Fibroblast of lung (primary cell): Measurements from ENCODE around the gene VPS54. TPM values are rescaled to one million over a fixed set of nuclear protein-coding genes. Genes with fewer than 3 reads are reported as not detected.

Source experiments
- DNase-seq, 2 donors: peaks; one replicate each; pipeline versions ENCODE4 v3.0.0 to v3.0.0-alpha.2; 2010; ENCODE audit warnings: low read depth in 2 of 2
- H2AFZ ChIP-seq: 2 replicates; pipeline ENCODE4 v1.5.1; 2012; ENCODE audit warnings: low read length, control low read depth, inconsistent platforms
- H3K27ac ChIP-seq: 2 replicates; pipeline ENCODE4 v1.5.1; 2011; ENCODE audit warnings: low read length, control low read depth; ENCODE audit not compliant: insufficient read depth
- H3K27me3 ChIP-seq: 2 replicates; pipeline ENCODE4 v1.5.1; 2011; ENCODE audit warnings: mild to moderate bottlenecking, low read length; ENCODE audit not compliant: control insufficient read depth, insufficient read depth
- H3K36me3 ChIP-seq: 2 replicates; pipeline ENCODE4 v1.5.1; 2011; ENCODE audit warnings: low read length; ENCODE audit not compliant: control insufficient read depth, insufficient read depth
- H3K4me1 ChIP-seq: 2 replicates; pipeline ENCODE4 v1.5.1; 2011; ENCODE audit warnings: low read length; ENCODE audit not compliant: control insufficient read depth, insufficient read depth; ENCODE audit errors: extremely low read depth
- H3K4me2 ChIP-seq: 2 replicates; pipeline ENCODE4 v1.5.1; 2011; ENCODE audit warnings: low read length, control low read depth; ENCODE audit not compliant: insufficient read depth; ENCODE audit errors: extremely low read depth
- H3K4me3 ChIP-seq, 4 experiments: fragments of 200-600 bp in 1 of 4; sonication (generic) in 1 of 4; replicated peaks in 1 of 4; 2 replicates each; pipeline ENCODE4 v1.5.1; 2011 to 2016; ENCODE audit warnings: low read length in 4 of 4, low read depth in 3 of 4, mild to moderate bottlenecking in 3 of 4, control low read depth in 2 of 4, inconsistent platforms in 1 of 4, mixed read lengths in 1 of 4; ENCODE audit not compliant: insufficient read depth in 1 of 4; ENCODE audit errors: control extremely low read depth in 1 of 4
- H3K79me2 ChIP-seq: 2 replicates; pipeline ENCODE4 v1.5.1; 2012; ENCODE audit warnings: mild to moderate bottlenecking, low read length, inconsistent platforms; ENCODE audit not compliant: control insufficient read depth, insufficient read depth
- H3K9ac ChIP-seq: 2 replicates; pipeline ENCODE4 v1.5.1; 2011; ENCODE audit warnings: mild to moderate bottlenecking, low read length, control low read depth; ENCODE audit not compliant: insufficient read depth
- H3K9me3 ChIP-seq: 2 replicates; pipeline ENCODE4 v1.5.1; 2012; ENCODE audit warnings: low read depth, low read length; ENCODE audit not compliant: control insufficient read depth, insufficient read depth
- H4K20me1 ChIP-seq: 2 replicates; pipeline ENCODE4 v1.5.1; 2011; ENCODE audit warnings: low read length; ENCODE audit not compliant: control insufficient read depth, insufficient read depth; ENCODE audit errors: extremely low read depth
- CTCF ChIP-seq, 2 donors: IDR thresholded peaks in 1 of 2; conservative IDR thresholded peaks in 1 of 2; 1 replicate in 1 of 2; 2 replicates in 1 of 2; pipeline ENCODE4 v1.5.1; 2011 to 2012; ENCODE audit warnings: low read length in 2 of 2, control low read depth in 1 of 2, inconsistent platforms in 1 of 2, low read depth in 1 of 2, mild to moderate bottlenecking in 1 of 2
- EZH2 ChIP-seq: IDR thresholded peaks from 2 replicates; pipeline ENCODE4 v1.5.1; 2012; ENCODE audit warnings: low read length, control low read depth, mild to moderate bottlenecking; ENCODE audit errors: missing control alignments
- polyA plus RNA-seq, 2 donors: library from polyadenylated mRNA; depleted of rRNA in 1 of 2; stranded (reverse) in 1 of 2; unstranded in 1 of 2; fragments of >200 nt; gene quantifications; 2 replicates each; pipeline ENCODE4 v1.2.1, GENCODE V29; 2011 to 2012; ENCODE audit warnings: missing spikeins in 1 of 2
- total RNA-seq: library from RNA; depleted of rRNA; stranded (reverse); fragments of >200 nt; gene quantifications from 2 replicates; pipeline ENCODE4 v1.2.1, GENCODE V29; 2014

VPS54 gene
- total and polyA plus RNA-seq, 2 donors (not counting 1 experiment from before 2014, with no cell fraction given), result 18.4 to 29.7 TPM

DNA sequence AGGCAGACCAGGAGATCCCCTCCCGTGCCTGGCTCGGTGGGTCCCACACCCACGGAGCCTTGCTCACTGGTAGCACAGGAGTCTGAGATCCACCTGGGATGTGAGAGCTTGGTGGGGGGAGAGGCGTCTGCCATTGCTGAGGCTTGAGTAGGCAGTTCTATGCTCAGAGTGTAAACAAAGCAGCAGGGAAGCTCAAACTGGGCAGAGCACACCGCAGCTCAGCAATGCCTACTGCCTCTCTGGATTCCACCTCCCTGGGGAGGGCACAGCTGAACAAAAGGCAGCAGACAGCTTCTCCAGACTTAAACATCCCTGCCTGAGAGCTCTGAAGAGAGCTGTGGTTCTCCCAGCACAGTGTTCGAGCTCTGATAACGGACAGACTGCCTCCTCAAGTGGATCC, 92.4 kb downstream of the VPS54 start:
- Histone ChIP-seq H3K9me3 (no peaks in the 10 kb centered on the region), H3K4me3 (no peak overlapping the region), H3K36me3 (no peaks in the 10 kb centered on the region), H3K4me2 (no peak overlapping the region), H3K9ac (no peak overlapping the region), H3K79me2 (no peaks in the 10 kb centered on the region), H3K27me3 (no peaks in the 10 kb centered on the region), H3K27ac (no peak overlapping the region), H2AFZ (no peak overlapping the region), H3K4me1 (no peaks in the 10 kb centered on the region), H4K20me1 (no peaks in the 10 kb centered on the region)
- no peak for DNase-seq
- TF ChIP-seq CTCF (conservative IDR thresholded peaks at IDR 0.05 in 1 of 2, IDR thresholded peaks at IDR 0.05 in 1 of 2; ENCODE audit: low read depth in 1 of 2, low read length in 2 of 2) (no peak), EZH2 (no peak)

- Histone ChIP-seq H4K20me1 (no peaks in the 10 kb centered on the region), H3K27ac (no peak overlapping the region), H3K9me3 (no peaks in the 10 kb centered on the region), H3K27me3 (no peaks in the 10 kb centered on the region), H2AFZ (no peak overlapping the region), H3K36me3 (peaks cover 2% of the 10 kb centered on the region), H3K4me3 (no peak overlapping the region), H3K79me2 (no peaks in the 10 kb centered on the region), H3K4me1 (no peaks in the 10 kb centered on the region), H3K9ac (no peak overlapping the region), H3K4me2 (no peak overlapping the region)
- DNase-seq, result no peak
- TF ChIP-seq CTCF (conservative IDR thresholded peaks at IDR 0.05 in 1 of 2, IDR thresholded peaks at IDR 0.05 in 1 of 2; ENCODE audit: low read depth in 1 of 2, low read length in 2 of 2) (no peak), EZH2 (no peak)
These were observed 104.9 kb downstream of the VPS54 start for GRCh38 chr2:63914311-63914710.

DNA sequence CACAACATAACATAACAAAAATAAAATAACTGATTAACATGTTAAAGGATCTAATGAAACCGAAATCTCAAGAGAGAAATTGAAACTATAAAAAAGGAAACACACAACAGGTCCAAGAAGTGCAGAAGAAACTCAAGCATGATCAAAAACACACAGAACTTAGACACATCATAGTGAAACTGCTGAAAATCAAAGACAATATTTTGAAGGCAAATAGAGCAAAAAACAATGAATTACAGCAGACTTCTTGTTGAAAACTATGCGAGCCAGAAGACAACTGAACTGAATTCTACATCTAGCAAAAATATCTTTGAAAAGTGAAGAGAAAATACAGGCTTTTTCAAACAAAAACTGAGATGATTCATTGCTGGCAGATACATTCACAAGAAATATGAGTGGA, 116.2 kb downstream of the VPS54 start:
- no peaks in the 10 kb centered on the region for H3K4me1 ChIP-seq
- no peaks in the 10 kb centered on the region for H3K9me3 ChIP-seq
- H3K4me2 ChIP-seq, result no peak overlapping the region
- no peak overlapping the region for H2AFZ ChIP-seq
- H4K20me1 ChIP-seq, result no peaks in the 10 kb centered on the region
- no peak overlapping the region for H3K9ac ChIP-seq
- no peak for TF ChIP-seq EZH2
- no peak for TF ChIP-seq CTCF (conservative IDR thresholded peaks at IDR 0.05 in 1 of 2, IDR thresholded peaks at IDR 0.05 in 1 of 2; ENCODE audit: low read depth in 1 of 2, low read length in 2 of 2)
- H3K4me3 ChIP-seq, result no peak overlapping the region
- no peaks in the 10 kb centered on the region for H3K79me2 ChIP-seq
- H3K36me3 ChIP-seq, result peaks cover 3% of the 10 kb centered on the region
- H3K27me3 ChIP-seq, result no peaks in the 10 kb centered on the region
- peak; percentile 23 to 26 for DNase-seq
- no peak overlapping the region for H3K27ac ChIP-seq
